ENCODE measurements around the gene AGRN.
"Not testable (repeated sequence)": the region's sequence is repeated elsewhere in the genome, so short reads cannot be mapped to it uniquely, and the experiment has no call there.

The AGRN gene

GRCh38 chr1:1067284-1067859 lies 47.5 kb downstream of the AGRN start:
- DNase-seq (ENCODE audit: low spot score) = no peak

GRCh38 chr1:1067860-1068516 lies 48.1 kb downstream of the AGRN start:
- no peak for DNase-seq (ENCODE audit: low spot score)

GRCh38 chr1:1068517-1069055 lies 48.7 kb downstream of the AGRN start:
- no peak for DNase-seq (ENCODE audit: low spot score)

GRCh38 chr1:1069056-1069710 lies 49.3 kb downstream of the AGRN start:
- DNase-seq (ENCODE audit: low spot score) = peak; percentile 88

GRCh38 chr1:1069711-1070676 lies 50.1 kb downstream of the AGRN start:
- DNase-seq (ENCODE audit: low spot score) = no peak

- no peak for DNase-seq (ENCODE audit: low spot score)
Observed at GRCh38 chr1:1071486-1072298, 51.8 kb downstream of the AGRN start.

GRCh38 chr1:1072299-1072848 lies 52.5 kb downstream of the AGRN start:
- no peak for DNase-seq (ENCODE audit: low spot score)

- DNase-seq (ENCODE audit: low spot score) = no peak
Observed at GRCh38 chr1:1072849-1073742, 53.2 kb downstream of the AGRN start.

- DNase-seq (ENCODE audit: low spot score) = no peak
Observed at GRCh38 chr1:1073743-1074587, 54.0 kb downstream of the AGRN start, which contains the start of gene RNF223. RNF223 (minus strand) TSS chr1:1074306; CDS start chr1:1072566, 1,740 bp downstream.

GRCh38 chr1:1074631-1075147 lies 54.8 kb downstream of the AGRN start:
- DNase-seq (ENCODE audit: low spot score) = no peak

- no peak for DNase-seq (ENCODE audit: low spot score)
Observed at GRCh38 chr1:1075148-1075935, 55.4 kb downstream of the AGRN start.

GRCh38 chr1:1077396-1077795 lies 57.5 kb downstream of the AGRN start:
- not testable (repeated sequence) for DNase-seq (ENCODE audit: low spot score)

GRCh38 chr1:1079408-1080121 lies 59.6 kb downstream of the AGRN start:
- DNase-seq (ENCODE audit: low spot score) = peak; percentile 91

GRCh38 chr1:1080122-1080757 lies 60.3 kb downstream of the AGRN start:
- DNase-seq (ENCODE audit: low spot score) = peak; percentile 80

GRCh38 chr1:1080951-1081310 lies 61.0 kb downstream of the AGRN start:
- no peak for DNase-seq (ENCODE audit: low spot score)

Data from hepatic stellate cell (primary cell).